Colonic mucosa (tissue), 4 donors: ENCODE measurements around the gene TENM3. TPM values are rescaled to one million over a fixed set of nuclear protein-coding genes. Genes with fewer than 3 reads are reported as not detected.

Experiments used
- DNase-seq: peaks from one replicate; pipeline ENCODE4 v3.0.0-alpha.2; 2020
- H3K27ac ChIP-seq: fragments of 200-600 bp; one replicate; pipeline ENCODE4 v1.8.0; 2021
- H3K27me3 ChIP-seq: fragments of 200-600 bp; one replicate; pipeline ENCODE4 v1.8.0; 2021
- H3K36me3 ChIP-seq: fragments of 200-600 bp; one replicate; pipeline ENCODE4 v1.8.0; 2021
- H3K4me1 ChIP-seq: fragments of 200-600 bp; one replicate; pipeline ENCODE4 v1.8.0; 2021; ENCODE audit warnings: mild to moderate bottlenecking
- H3K4me3 ChIP-seq: fragments of 200-600 bp; one replicate; pipeline ENCODE4 v1.8.0; 2021
- H3K9ac ChIP-seq, 2 donors: one replicate each; pipeline ENCODE4 v1.7.0; 2013; ENCODE audit warnings: control low read depth in 2 of 2, low read depth in 2 of 2, low read length in 2 of 2
- H3K9me3 ChIP-seq: fragments of 200-600 bp; one replicate; pipeline ENCODE4 v1.8.0; 2021
- intact Hi-C: fragments of 100-400 bp; cut with DNase I; formaldehyde crosslinking; loops from one replicate; pipeline ENCODE4 v1.14.1; 2022
- total RNA-seq, 2 donors: library from RNA; stranded (reverse); fragmentation: NEBNext Ultra II Directional in 1 of 2; extraction: Animal tissue kit (Norgen Biotek cat#: 25700) in 1 of 2; gene quantifications; one replicate each; pipeline ENCODE4 v1.2.1, GENCODE V29; 2021
- TF ChIP-seq, protein P1 (sequence below): fragments of 200-600 bp; IDR thresholded peaks from one replicate; pipeline ENCODE4 v1.8.0; 2022; ENCODE audit warnings: antibody characterized with exemption, mild to moderate bottlenecking
- donor health status: healthy.
- donor health status: DM: no; HTN: no; CAD: no.
- donor health status: DM: no; HTN: no; CAD: no.

The TENM3 gene
- total RNA-seq, 2 donors from 2014 or later: 0.32 to 1.6 TPM

DNA sequence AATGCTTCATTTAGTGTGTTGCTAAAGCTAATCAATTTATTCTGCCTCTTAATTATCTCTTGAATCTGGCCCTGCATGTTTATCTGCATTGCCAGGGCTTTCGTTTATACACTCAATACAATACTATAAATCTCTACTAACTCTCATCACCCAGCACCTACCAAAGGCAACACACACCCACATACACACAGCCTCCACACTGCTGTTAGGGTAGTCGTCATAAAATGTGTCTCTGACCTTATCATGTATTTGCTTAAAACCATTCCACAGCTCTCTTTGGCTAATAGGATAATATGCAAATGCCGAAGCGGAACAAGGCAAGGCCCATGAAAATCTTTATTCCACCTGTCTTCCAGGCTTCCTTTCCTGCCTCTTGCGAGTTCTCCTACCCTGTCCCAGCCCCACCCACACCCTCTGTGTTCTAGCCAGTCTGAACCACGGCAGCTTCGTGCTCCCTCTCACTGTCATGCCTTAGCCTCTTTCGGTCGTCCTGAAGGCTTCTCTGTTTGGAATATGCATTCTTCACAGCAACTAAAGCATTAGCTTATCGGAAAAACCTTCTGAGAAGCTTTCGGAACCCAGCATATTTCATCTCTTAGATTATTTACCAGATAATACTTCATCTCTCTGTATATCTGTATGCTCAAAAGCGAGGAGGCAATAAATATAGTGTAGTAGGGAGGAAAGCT is 333.5 kb downstream of the TENM3 start:
- no peak overlapping the region for H3K27ac ChIP-seq
- H3K27me3 ChIP-seq: no peaks in the 10 kb centered on the region
- H3K9me3 ChIP-seq: no peaks in the 10 kb centered on the region
- intact Hi-C loops: no loop called here
- H3K36me3 ChIP-seq: no peaks in the 10 kb centered on the region
- TF ChIP-seq, protein P1, sequence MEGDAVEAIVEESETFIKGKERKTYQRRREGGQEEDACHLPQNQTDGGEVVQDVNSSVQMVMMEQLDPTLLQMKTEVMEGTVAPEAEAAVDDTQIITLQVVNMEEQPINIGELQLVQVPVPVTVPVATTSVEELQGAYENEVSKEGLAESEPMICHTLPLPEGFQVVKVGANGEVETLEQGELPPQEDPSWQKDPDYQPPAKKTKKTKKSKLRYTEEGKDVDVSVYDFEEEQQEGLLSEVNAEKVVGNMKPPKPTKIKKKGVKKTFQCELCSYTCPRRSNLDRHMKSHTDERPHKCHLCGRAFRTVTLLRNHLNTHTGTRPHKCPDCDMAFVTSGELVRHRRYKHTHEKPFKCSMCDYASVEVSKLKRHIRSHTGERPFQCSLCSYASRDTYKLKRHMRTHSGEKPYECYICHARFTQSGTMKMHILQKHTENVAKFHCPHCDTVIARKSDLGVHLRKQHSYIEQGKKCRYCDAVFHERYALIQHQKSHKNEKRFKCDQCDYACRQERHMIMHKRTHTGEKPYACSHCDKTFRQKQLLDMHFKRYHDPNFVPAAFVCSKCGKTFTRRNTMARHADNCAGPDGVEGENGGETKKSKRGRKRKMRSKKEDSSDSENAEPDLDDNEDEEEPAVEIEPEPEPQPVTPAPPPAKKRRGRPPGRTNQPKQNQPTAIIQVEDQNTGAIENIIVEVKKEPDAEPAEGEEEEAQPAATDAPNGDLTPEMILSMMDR: no peak
- no peak for DNase-seq
- no peaks in the 10 kb centered on the region for H3K4me1 ChIP-seq
- no peak overlapping the region for H3K9ac ChIP-seq
- no peak overlapping the region for H3K4me3 ChIP-seq

DNA sequence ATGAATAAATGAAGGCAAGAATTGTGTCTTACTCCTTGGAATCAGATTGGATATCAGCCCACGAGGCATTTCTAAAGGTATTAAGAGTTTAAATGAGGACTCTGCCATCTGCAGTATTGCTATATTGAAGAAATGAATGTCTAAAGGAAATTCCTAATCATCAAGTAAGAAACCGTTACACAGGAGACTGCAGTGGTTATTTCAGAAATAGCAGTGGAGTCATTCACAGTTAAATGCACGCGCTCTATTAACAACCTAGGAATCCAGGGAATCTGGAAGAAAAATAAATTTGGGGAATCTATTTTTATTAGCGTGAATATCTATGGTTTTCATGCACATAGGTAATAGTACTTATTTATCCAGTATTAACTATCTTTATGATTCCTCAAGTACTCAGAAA is 334.2 kb downstream of the TENM3 start:
- H3K27ac ChIP-seq: no peak overlapping the region
- no peak for DNase-seq
- H3K9me3 ChIP-seq: no peaks in the 10 kb centered on the region
- TF ChIP-seq, protein P1: no peak
- H3K36me3 ChIP-seq: no peaks in the 10 kb centered on the region
- intact Hi-C loops: no loop called here
- H3K27me3 ChIP-seq: no peaks in the 10 kb centered on the region
- H3K4me3 ChIP-seq: no peak overlapping the region
- H3K4me1 ChIP-seq: no peaks in the 10 kb centered on the region
- H3K9ac ChIP-seq: no peak overlapping the region

DNA sequence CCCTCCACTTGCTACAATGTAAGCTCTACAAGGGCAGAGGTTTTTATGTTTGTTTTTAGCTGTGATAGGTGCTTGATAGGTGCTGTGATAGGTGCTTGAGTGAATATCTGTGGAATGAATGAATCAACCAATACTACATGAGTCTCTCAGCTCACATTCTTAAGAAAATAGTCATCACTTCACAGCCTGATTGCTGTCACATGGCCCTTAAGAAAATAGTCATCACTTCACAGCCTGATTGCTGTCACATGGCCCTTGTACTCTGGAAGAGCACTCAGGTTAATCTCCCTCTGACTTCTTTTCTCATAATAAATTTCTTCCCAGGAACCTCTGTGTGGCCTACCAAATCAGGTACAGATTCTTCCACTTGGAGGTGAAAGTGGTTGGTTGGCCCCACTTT is 335.2 kb downstream of the TENM3 start:
- Histone ChIP-seq H3K4me3 (no peak overlapping the region), H3K27me3 (no peaks in the 10 kb centered on the region), H3K9me3 (no peaks in the 10 kb centered on the region), H3K36me3 (no peaks in the 10 kb centered on the region), H3K27ac (no peak overlapping the region), H3K4me1 (no peaks in the 10 kb centered on the region), H3K9ac (no peak overlapping the region)
- TF ChIP-seq, protein P1: no peak
- no peak for DNase-seq
- intact Hi-C loops: no loop called here

DNA sequence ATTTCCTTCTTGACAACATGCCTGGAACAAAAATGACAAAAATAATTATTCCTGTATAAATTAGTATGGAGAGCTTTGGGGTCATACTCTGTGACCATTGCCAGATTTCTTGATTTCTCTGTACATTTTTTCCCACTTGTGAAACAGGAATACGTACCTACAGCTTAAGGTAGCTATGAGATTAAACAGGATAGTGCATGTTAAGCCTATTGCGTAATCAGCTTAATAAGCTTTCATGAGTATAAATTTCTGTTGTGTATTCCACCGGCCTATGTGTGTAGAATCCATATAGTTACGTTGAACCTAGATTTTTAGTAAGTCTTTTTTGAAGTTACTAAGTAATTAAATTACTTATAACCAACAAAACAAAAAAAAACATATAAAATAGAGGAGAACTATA is 339.0 kb downstream of the TENM3 start:
- Histone ChIP-seq H3K4me1 (no peaks in the 10 kb centered on the region), H3K4me3 (no peak overlapping the region), H3K27ac (no peak overlapping the region), H3K9me3 (no peaks in the 10 kb centered on the region), H3K9ac (no peak overlapping the region), H3K36me3 (no peaks in the 10 kb centered on the region), H3K27me3 (no peaks in the 10 kb centered on the region)
- DNase-seq: no peak
- TF ChIP-seq, protein P1: no peak
- intact Hi-C loops: no loop called here

DNA sequence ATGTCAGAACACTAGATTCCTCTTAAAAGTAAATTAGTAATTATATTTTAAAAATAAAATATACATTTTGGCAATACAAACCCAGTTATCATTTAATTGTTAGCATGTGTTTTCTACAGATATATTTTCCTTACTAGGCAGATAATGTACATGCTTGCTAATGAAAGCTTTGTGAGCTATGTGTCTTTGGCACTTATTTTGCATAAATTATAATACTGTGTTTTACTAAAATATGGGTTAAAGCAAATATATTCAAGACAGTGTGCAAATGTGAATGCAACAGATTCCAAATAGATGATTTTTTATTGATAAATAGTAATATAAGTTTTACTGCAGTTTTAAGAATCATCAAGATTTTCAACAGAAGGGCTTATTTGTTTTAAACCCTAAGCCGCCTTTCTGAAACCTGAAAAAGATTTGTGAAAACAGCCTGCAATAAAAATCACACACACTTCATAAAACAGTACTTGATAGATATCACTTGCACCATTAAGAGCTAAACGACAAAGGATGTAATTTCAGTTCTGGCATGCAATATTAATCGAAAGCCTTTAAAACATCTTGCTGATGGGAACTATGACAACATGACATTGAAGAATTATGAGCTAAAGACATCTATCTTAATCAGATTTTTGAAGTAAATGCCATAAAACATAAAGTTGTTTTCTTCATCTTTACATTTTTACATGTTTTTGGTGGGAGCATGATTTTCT is 340.7 kb downstream of the TENM3 start:
- Histone ChIP-seq H3K9ac (no peak overlapping the region), H3K27ac (no peak overlapping the region), H3K9me3 (no peaks in the 10 kb centered on the region), H3K36me3 (no peaks in the 10 kb centered on the region), H3K4me1 (no peaks in the 10 kb centered on the region), H3K4me3 (no peak overlapping the region), H3K27me3 (no peaks in the 10 kb centered on the region)
- no peak for DNase-seq
- intact Hi-C loops: no loop called here
- TF ChIP-seq, protein P1: no peak
